Gastroesophageal sphincter (tissue), 4 donors: ENCODE results near the gene GALNT2. TPM values are rescaled to one million over a fixed set of nuclear protein-coding genes. Genes with fewer than 3 reads are reported as not detected.

Source experiments
- ATAC-seq: fragments of 150-250 bp; one replicate; pipeline ENCODE4 v1.9.1; 2016; ENCODE audit warnings: mild to moderate bottlenecking, moderate library complexity
- H3K27ac ChIP-seq, 4 donors: fragments of 200-600 bp; sonication (generic) in 3 of 4; 1 replicate in 3 of 4; 2 replicates in 1 of 4; pipeline ENCODE4 v1.5.1; 2016 to 2019
- H3K27me3 ChIP-seq: fragments of 200-600 bp; sonication (generic); one replicate; pipeline ENCODE4 v1.5.1; 2019
- H3K36me3 ChIP-seq, 2 donors: fragments of 200-600 bp; sonication (generic); one replicate each; pipeline ENCODE4 v1.5.1; 2019; ENCODE audit warnings: control low read depth in 1 of 2
- H3K4me1 ChIP-seq, 3 donors: fragments of 200-600 bp; sonication (generic); 1 replicate in 2 of 3; 2 replicates in 1 of 3; pipeline ENCODE4 v1.5.1; 2016 to 2019; ENCODE audit warnings: control low read depth in 2 of 3
- H3K4me3 ChIP-seq, 2 donors: fragments of 200-600 bp; sonication (generic); one replicate each; pipeline ENCODE4 v1.5.1; 2019; ENCODE audit warnings: mild to moderate bottlenecking in 1 of 2, moderate library complexity in 1 of 2
- H3K9me3 ChIP-seq, 3 donors: fragments of 200-600 bp; sonication (generic); one replicate each; pipeline ENCODE4 v1.5.1; 2017 to 2019; ENCODE audit warnings: control low read depth in 2 of 3
- EP300 ChIP-seq: sonication (generic); formaldehyde crosslinking; IDR thresholded peaks from one replicate; pipeline ENCODE4 v1.6.1; 2017; ENCODE audit warnings: antibody characterized with exemption, mild to moderate bottlenecking
- POLR2A ChIP-seq, 2 donors: fragments of 450-650 bp; IDR thresholded peaks; one replicate each; pipeline ENCODE4 v1.6.1; 2017; ENCODE audit warnings: antibody characterized with exemption in 2 of 2, mild to moderate bottlenecking in 2 of 2, moderate library complexity in 1 of 2
- POLR2AphosphoS5 ChIP-seq: sonication (generic); formaldehyde crosslinking; IDR thresholded peaks from one replicate; pipeline ENCODE4 v1.6.1; 2017; ENCODE audit warnings: antibody characterized with exemption
- WGBS, 2 donors: methylation state at CpG; one replicate each; pipeline ENCODE4 v1.1.5; 2018; ENCODE audit warnings: low coverage in 1 of 2; 5-methylcytosine and 5-hydroxymethylcytosine counted together
- total RNA-seq, 4 donors: library from RNA; depleted of rRNA; stranded (reverse); fragments of >200 nt; gene quantifications; one replicate each; pipeline ENCODE4 v1.1.0, GENCODE V29; 2016
- TF ChIP-seq, protein P1 (sequence below), 4 experiments: fragments of 200-600 bp in 2 of 4; fragments of 450-650 bp in 2 of 4; sonication (generic) in 1 of 4; IDR thresholded peaks; one replicate each; pipeline ENCODE4 v1.5.1; 2017 to 2019; ENCODE audit warnings: antibody characterized with exemption in 4 of 4, mild to moderate bottlenecking in 2 of 4, moderate library complexity in 2 of 4

The GALNT2 gene
- total RNA-seq, 4 donors from 2014 or later = 95.3 to 160 (median 134) TPM

DNA sequence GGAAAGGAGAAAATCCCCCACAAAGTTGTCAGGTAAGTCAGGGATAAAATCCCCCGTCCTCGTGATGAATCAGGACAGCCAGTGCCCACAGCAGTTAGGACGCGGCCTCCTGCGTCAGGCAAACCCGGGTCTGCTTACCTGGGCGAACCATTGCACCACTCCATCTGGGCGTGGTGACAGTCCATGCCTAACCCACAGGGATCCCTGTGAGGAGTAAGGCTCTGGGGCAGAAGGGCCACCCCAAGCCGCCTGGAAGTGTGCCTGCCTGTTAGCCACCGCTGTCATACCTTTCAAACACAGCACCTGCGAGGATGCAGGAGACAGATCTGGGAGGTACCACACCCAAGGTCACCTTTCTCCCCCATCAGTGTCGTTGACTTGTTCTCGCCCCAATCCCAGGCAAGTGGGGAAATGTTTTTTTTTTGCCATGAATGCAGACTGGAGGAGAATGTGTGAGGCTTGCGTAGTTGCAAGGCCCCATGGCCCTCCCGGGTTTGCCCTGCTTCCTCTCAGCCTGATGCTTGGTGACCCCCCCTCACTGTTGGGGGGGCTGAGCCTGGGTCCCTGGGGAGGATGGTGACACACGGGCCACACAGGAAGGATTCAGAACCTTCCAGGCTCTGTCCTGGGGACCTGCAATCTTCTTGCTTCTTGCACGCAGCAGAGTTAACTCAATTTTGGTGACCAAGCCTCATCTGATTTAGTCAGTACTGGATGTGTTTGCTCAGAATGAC lies 252.1 kb downstream of the GALNT2 start:
- no peaks in the 10 kb centered on the region for H3K4me1 ChIP-seq
- no peaks in the 10 kb centered on the region for H3K9me3 ChIP-seq
- WGBS, 2 donors = 96 to 100% methylated on average over 1 to 4 of the region's 17 CpGs
- no peak overlapping the region for H3K27ac ChIP-seq
- peaks cover 13% of the 10 kb centered on the region for H3K27me3 ChIP-seq
- no peak overlapping the region for H3K4me3 ChIP-seq
- TF ChIP-seq EP300 = no peak
- TF ChIP-seq POLR2AphosphoS5 = no peak
- no peak for ATAC-seq
- H3K36me3 ChIP-seq = no peaks in the 10 kb centered on the region

DNA sequence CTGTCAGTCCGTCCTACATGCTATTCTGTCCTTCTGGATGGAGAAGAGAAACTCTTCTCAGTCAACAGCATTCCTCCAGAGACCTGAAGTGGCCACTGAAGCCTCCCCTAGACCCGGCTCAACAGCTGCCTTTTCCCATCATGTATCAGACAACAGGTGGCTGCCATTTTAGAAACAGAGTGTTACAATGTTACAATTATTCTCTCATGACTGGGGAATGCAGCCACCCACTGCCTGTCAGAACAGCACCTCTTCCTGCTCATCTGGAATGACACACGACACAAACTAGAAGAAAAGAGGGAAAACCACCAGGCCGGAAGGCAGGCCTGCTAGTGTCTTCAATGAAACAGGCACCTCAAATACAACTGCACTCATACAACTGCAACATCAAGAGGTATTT lies 253.8 kb downstream of the GALNT2 start:
- no peak for ATAC-seq
- peaks cover 13% of the 10 kb centered on the region for H3K27me3 ChIP-seq
- no peak overlapping the region for H3K4me3 ChIP-seq
- no peaks in the 10 kb centered on the region for H3K4me1 ChIP-seq
- no peak overlapping the region for H3K27ac ChIP-seq
- H3K36me3 ChIP-seq = no peaks in the 10 kb centered on the region
- no peaks in the 10 kb centered on the region for H3K9me3 ChIP-seq
- WGBS, 2 donors = 50 to 57% methylated on average over 2 to 3 of the region's 4 CpGs
- TF ChIP-seq POLR2AphosphoS5 (no peak), EP300 (no peak), POLR2A (IDR thresholded peaks at IDR 0.05) (no peak)
- TF ChIP-seq, protein P1, sequence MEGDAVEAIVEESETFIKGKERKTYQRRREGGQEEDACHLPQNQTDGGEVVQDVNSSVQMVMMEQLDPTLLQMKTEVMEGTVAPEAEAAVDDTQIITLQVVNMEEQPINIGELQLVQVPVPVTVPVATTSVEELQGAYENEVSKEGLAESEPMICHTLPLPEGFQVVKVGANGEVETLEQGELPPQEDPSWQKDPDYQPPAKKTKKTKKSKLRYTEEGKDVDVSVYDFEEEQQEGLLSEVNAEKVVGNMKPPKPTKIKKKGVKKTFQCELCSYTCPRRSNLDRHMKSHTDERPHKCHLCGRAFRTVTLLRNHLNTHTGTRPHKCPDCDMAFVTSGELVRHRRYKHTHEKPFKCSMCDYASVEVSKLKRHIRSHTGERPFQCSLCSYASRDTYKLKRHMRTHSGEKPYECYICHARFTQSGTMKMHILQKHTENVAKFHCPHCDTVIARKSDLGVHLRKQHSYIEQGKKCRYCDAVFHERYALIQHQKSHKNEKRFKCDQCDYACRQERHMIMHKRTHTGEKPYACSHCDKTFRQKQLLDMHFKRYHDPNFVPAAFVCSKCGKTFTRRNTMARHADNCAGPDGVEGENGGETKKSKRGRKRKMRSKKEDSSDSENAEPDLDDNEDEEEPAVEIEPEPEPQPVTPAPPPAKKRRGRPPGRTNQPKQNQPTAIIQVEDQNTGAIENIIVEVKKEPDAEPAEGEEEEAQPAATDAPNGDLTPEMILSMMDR (IDR thresholded peaks at IDR 0.05) = no peak

DNA sequence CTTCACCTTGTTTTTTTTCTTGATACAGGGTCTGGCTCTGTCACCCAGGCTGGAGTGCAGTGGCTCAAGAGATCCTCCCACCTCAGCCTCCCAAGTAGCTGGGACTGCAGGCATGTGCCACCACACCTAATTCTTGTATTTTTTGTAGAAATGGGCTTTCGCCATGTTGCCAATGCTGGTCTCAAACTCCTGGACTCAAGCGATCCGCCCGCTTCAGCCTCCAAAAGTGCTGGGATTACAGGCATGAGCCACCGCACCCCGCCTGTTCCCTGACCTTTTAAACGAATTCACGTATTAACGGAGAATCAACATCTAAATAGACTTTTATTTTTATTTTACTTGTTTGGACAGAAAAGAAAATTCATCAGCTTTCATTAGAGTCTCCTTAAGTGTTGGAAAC lies 254.3 kb downstream of the GALNT2 start:
- ATAC-seq = no peak
- TF ChIP-seq EP300 = no peak
- no peak overlapping the region for H3K27ac ChIP-seq
- no peak overlapping the region for H3K4me3 ChIP-seq
- 91 to 94% methylated on average over 9 of the region's 9 CpGs for WGBS, 2 donors
- H3K9me3 ChIP-seq = no peaks in the 10 kb centered on the region
- H3K27me3 ChIP-seq = peaks cover 13% of the 10 kb centered on the region
- no peaks in the 10 kb centered on the region for H3K36me3 ChIP-seq
- H3K4me1 ChIP-seq = no peaks in the 10 kb centered on the region

DNA sequence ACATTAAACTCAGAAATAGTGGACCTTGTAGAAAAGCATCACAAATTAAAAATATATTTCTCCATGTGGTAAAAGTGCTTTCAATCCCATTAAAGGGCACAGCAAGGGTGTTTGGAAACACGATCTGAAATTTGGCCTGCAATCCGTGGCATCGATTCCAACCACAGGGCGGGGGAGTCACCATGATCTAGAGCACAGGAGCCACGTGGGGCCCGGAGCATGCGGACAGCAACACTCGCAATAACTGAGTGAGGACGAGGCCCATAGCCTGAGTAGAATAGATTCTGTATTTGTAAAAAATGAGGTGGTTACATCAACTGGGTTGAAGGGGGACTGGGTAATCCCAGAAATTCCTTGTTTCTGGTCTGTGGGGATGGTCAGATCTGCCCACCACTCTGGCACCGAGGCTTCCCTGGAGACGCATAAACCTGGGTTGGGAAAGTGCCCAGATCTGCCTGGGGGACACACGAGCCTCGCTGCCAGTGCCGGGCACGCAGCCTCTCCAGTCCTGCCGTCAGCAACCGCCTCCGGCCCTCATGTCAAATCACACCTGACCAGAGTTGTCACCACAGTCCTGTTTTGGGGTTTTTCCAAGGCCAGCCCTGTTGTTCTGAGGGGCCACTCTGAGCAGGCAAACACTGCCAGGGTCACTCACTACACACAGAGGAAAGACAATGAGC lies 254.8 kb downstream of the GALNT2 start:
- no peak overlapping the region for H3K4me3 ChIP-seq
- H3K36me3 ChIP-seq = no peaks in the 10 kb centered on the region
- WGBS, 2 donors = 73 to 79% methylated on average over 9 to 13 of the region's 18 CpGs
- no peaks in the 10 kb centered on the region for H3K9me3 ChIP-seq
- ATAC-seq = no peak
- H3K27me3 ChIP-seq = peaks cover 11% of the 10 kb centered on the region
- TF ChIP-seq, protein P1 (IDR thresholded peaks at IDR 0.05) = no peak
- TF ChIP-seq EP300 (no peak), POLR2AphosphoS5 (no peak), POLR2A (IDR thresholded peaks at IDR 0.05) (no peak)
- H3K4me1 ChIP-seq = no peaks in the 10 kb centered on the region
- H3K27ac ChIP-seq = no peak overlapping the region

DNA sequence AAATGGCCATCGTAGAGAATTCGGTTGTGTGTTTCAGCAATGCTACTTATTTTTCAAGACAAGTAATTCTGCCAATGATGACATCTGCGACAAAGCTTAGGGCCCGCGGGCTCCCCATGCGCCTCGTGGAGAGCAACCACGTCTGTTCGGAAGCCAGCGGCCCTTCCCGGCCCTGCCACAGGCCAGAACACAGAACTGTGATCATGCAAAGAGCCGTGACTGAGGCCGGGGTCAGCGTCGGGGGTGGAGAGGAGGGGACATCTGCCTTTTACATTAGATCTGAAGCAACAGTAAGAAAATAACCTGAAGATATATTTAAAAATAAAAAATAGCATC lies 255.4 kb downstream of the GALNT2 start:
- no peaks in the 10 kb centered on the region for H3K36me3 ChIP-seq
- peaks cover 8% of the 10 kb centered on the region for H3K27me3 ChIP-seq
- H3K27ac ChIP-seq = no peak overlapping the region
- no peaks in the 10 kb centered on the region for H3K4me1 ChIP-seq
- 85% methylated on average over 8 of the region's 15 CpGs; no CpG with 5 or more reads in 1 of the 2 donors for WGBS, 2 donors
- no peak for TF ChIP-seq POLR2A (IDR thresholded peaks at IDR 0.05)
- TF ChIP-seq, protein P1 (IDR thresholded peaks at IDR 0.05) = no peak
- ATAC-seq = no peak
- H3K9me3 ChIP-seq = no peaks in the 10 kb centered on the region
- H3K4me3 ChIP-seq = no peak overlapping the region

DNA sequence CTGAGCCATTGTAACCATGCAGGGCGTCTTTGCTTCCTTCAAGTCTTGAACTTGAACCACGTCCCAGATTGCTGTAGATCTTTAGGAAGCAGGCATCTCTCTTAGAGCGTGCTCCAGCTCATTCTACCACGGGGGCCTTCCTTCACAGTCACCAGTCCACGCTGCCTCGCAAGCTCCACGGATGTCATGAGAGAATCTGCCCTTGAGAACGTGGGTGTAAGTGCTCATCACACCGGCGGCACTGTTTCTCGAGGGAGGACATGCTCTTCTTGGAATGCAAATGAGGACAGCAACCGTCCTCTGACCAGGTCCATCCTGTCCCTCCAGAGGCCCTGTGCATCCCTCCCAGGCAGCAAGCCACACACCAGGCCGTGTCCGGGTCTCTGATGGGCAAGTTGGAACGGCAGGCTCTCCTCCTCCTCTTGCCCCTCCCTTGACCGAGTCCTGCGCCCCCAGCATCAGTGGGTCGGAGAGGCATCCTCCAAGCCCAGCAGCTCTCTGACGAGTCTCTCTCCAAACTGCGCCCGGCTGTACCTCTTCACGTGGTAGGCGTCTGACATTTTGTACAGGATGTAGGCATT lies 256.0 kb downstream of the GALNT2 start:
- Histone ChIP-seq H3K9me3 (no peaks in the 10 kb centered on the region), H3K4me1 (no peaks in the 10 kb centered on the region), H3K27me3 (peaks cover 5% of the 10 kb centered on the region), H3K4me3 (no peak overlapping the region), H3K36me3 (no peaks in the 10 kb centered on the region), H3K27ac (no peak overlapping the region)
- TF ChIP-seq POLR2AphosphoS5 = no peak
- WGBS, 2 donors = 87 to 93% methylated on average over 3 to 9 of the region's 23 CpGs
- ATAC-seq = no peak
